VCaP (cell line): ENCODE data around the gene EZR.

Experiments used
- H3K27ac ChIP-seq: fragments of 450-650 bp; 2 replicates; pipeline ENCODE4 v1.5.1; 2017
- CTCF ChIP-seq: fragments of 450-650 bp; conservative IDR thresholded peaks from 2 replicates; pipeline ENCODE4 v1.5.1; 2017; ENCODE audit warnings: mild to moderate bottlenecking, moderate library complexity

EZR gene

GRCh38 chr6:158819977-158820622, 932 bp upstream of the EZR start:
- peak overlapping the region; percentile 91 for H3K27ac ChIP-seq
- TF ChIP-seq CTCF: no peak

- no peak for TF ChIP-seq CTCF
- peak overlapping the region; percentile 91 for H3K27ac ChIP-seq
These were observed 471 bp downstream of the EZR start for GRCh38 chr6:158818581-158819212.

- H3K27ac ChIP-seq: peak overlapping the region; percentile 91
- no peak for TF ChIP-seq CTCF
These were observed 1.2 kb downstream of the EZR start for GRCh38 chr6:158817728-158818580.

- H3K27ac ChIP-seq: peak overlapping the region; percentile 91
- no peak for TF ChIP-seq CTCF
These were observed 2.1 kb downstream of the EZR start for GRCh38 chr6:158816803-158817727.

GRCh38 chr6:158816329-158816728, 2.8 kb downstream of the EZR start:
- no peak for TF ChIP-seq CTCF
- peak overlapping the region; percentile 91 for H3K27ac ChIP-seq

GRCh38 chr6:158815907-158816306, 3.3 kb downstream of the EZR start:
- peak overlapping the region; percentile 91 for H3K27ac ChIP-seq
- TF ChIP-seq CTCF: no peak

GRCh38 chr6:158815379-158815724, 3.8 kb downstream of the EZR start:
- TF ChIP-seq CTCF: no peak
- H3K27ac ChIP-seq: peak overlapping the region; percentile 91; the same call in 1 of the 2 replicates
